ENCODE data around the gene CTDSP1. TPM values are rescaled to one million over a fixed set of nuclear protein-coding genes. Genes with fewer than 3 reads are reported as not detected.
A peak's percentile ranks its signal among the peaks of the same experiment; 100 is the strongest.

CTDSP1 gene
- 123 TPM for total RNA-seq
- long read RNA-seq, partial matches to known transcripts: 26 of 76 reads
- long read RNA-seq, other reads (novel, unspliced or antisense): 48 of 76 reads

GRCh38 chr2:218399391-218400166 is at the start of gene CTDSP1:
Gene CTDSP1 (plus strand): TSS chr2:218399868. CDS start chr2:218400091, 223 bp downstream.
- peak; percentile 99 for DNase-seq (ENCODE audit: low spot score)

GRCh38 chr2:218354045-218354444 is 45.6 kb upstream of the CTDSP1 start:
- no peak for DNase-seq (ENCODE audit: low spot score)

- DNase-seq (ENCODE audit: low spot score): no peak
Observed at GRCh38 chr2:218354850-218355443, 44.7 kb upstream of the CTDSP1 start.

GRCh38 chr2:218357236-218358177 is 42.2 kb upstream of the CTDSP1 start:
- no peak for DNase-seq (ENCODE audit: low spot score)

- no peak for DNase-seq (ENCODE audit: low spot score)
Observed at GRCh38 chr2:218360453-218360852, 39.2 kb upstream of the CTDSP1 start.

GRCh38 chr2:218362606-218363005 is 37.1 kb upstream of the CTDSP1 start:
- no peak for DNase-seq (ENCODE audit: low spot score)

GRCh38 chr2:218363736-218364135 is 35.9 kb upstream of the CTDSP1 start:
- no peak for DNase-seq (ENCODE audit: low spot score)

GRCh38 chr2:218364196-218364595 is 35.5 kb upstream of the CTDSP1 start:
- DNase-seq (ENCODE audit: low spot score): no peak

- DNase-seq (ENCODE audit: low spot score): no peak
Observed at GRCh38 chr2:218366621-218367414, 32.9 kb upstream of the CTDSP1 start.

GRCh38 chr2:218367415-218368149 is 32.1 kb upstream of the CTDSP1 start:
- DNase-seq (ENCODE audit: low spot score): peak; percentile 98

GRCh38 chr2:218368150-218368528 is 31.5 kb upstream of the CTDSP1 start:
- no peak for DNase-seq (ENCODE audit: low spot score)

GRCh38 chr2:218368621-218369153 is 31.0 kb upstream of the CTDSP1 start:
- DNase-seq (ENCODE audit: low spot score): no peak

- DNase-seq (ENCODE audit: low spot score): no peak
Observed at GRCh38 chr2:218369330-218369729, 30.3 kb upstream of the CTDSP1 start.

GRCh38 chr2:218370410-218371063 is 29.1 kb upstream of the CTDSP1 start:
- DNase-seq (ENCODE audit: low spot score): no peak

- no peak for DNase-seq (ENCODE audit: low spot score)
Observed at GRCh38 chr2:218371983-218372350, 27.7 kb upstream of the CTDSP1 start.

GRCh38 chr2:218374795-218375194 is 24.9 kb upstream of the CTDSP1 start:
- DNase-seq (ENCODE audit: low spot score): no peak

- no peak for DNase-seq (ENCODE audit: low spot score)
Observed at GRCh38 chr2:218375212-218375611, 24.5 kb upstream of the CTDSP1 start.

- no peak for DNase-seq (ENCODE audit: low spot score)
Observed at GRCh38 chr2:218378053-218378452, 21.6 kb upstream of the CTDSP1 start.

GRCh38 chr2:218381916-218382366 is 17.7 kb upstream of the CTDSP1 start, which contains the start of gene SLC11A1:
Gene SLC11A1 (plus strand): TSS chr2:218382273. CDS start chr2:218382369, 96 bp downstream.
- DNase-seq (ENCODE audit: low spot score): no peak

All from mesenteric fat pad (tissue), 1 donor.